NT2/D1 (cell line): Measurements from ENCODE around the gene PIK3C2A.
"Not testable (repeated sequence)": the region's sequence is repeated elsewhere in the genome, so short reads cannot be mapped to it uniquely, and the experiment has no call there.

Experiments used
- DNase-seq: peaks from one replicate; pipeline ENCODE4 v3.0.0-alpha.2; 2011; ENCODE audit warnings: low read depth, low spot score
- H3K27me3 ChIP-seq: 2 replicates; pipeline ENCODE4 v1.6.0; 2011; ENCODE audit warnings: mild to moderate bottlenecking; ENCODE audit not compliant: insufficient read length, insufficient read depth
- H3K36me3 ChIP-seq: 2 replicates; pipeline ENCODE4 v1.6.1; 2011; ENCODE audit warnings: mild to moderate bottlenecking, low read length, mixed read lengths; ENCODE audit not compliant: insufficient read depth, insufficient read length
- H3K4me1 ChIP-seq: 2 replicates; pipeline ENCODE4 v1.5.1; 2011; ENCODE audit not compliant: insufficient read depth, insufficient read length
- H3K4me3 ChIP-seq: 2 replicates; pipeline ENCODE4 v1.5.1; 2011; ENCODE audit warnings: low read depth; ENCODE audit not compliant: insufficient read length
- H3K9ac ChIP-seq: 2 replicates; pipeline ENCODE4 v1.6.0; 2011; ENCODE audit warnings: low read depth; ENCODE audit not compliant: insufficient read length
- H3K9me3 ChIP-seq: 2 replicates; pipeline ENCODE4 v1.5.1; 2011; ENCODE audit warnings: mild to moderate bottlenecking, low read length; ENCODE audit not compliant: insufficient read depth
- SUZ12 ChIP-seq: IDR thresholded peaks from 2 replicates; pipeline ENCODE4 v1.6.1; 2011; ENCODE audit not compliant: insufficient read length, insufficient read depth; ENCODE audit errors: extremely low read depth
- YY1 ChIP-seq: IDR thresholded peaks from 2 replicates; pipeline ENCODE4 v1.6.1; 2011; ENCODE audit not compliant: insufficient read length, insufficient read depth
- ZNF274 ChIP-seq: IDR thresholded peaks from 2 replicates; pipeline ENCODE4 v1.6.1; 2011; ENCODE audit warnings: mild to moderate bottlenecking, low read depth, low read length

PIK3C2A gene

DNA sequence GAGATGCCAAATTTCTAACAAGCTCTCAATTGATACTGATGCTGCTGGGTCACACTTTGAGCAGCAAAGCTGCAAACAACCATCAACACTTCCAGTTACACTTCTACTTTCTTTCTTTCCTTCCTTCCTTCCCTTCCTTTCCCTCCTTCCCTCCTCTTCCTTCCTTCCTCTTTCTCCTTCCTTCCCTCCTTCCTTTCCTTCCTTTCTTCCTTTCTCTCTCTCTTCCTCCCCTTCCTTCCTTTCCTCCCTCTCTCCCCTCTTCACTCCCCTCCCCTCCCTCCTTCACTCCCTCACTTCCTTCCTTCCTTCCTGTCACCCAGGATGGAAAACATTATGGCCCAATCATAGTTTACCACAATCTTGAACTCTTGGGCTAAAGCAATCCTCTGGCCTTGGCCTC lies 33.0 kb upstream of the PIK3C2A start:
- Histone ChIP-seq H3K4me3 (no peak overlapping the region), H3K9me3 (no peaks in the 10 kb centered on the region), H3K4me1 (no peaks in the 10 kb centered on the region), H3K36me3 (no peaks in the 10 kb centered on the region), H3K27me3 (no peaks in the 10 kb centered on the region), H3K9ac (no peak overlapping the region)
- TF ChIP-seq SUZ12: no peak
- DNase-seq: no peak

DNA sequence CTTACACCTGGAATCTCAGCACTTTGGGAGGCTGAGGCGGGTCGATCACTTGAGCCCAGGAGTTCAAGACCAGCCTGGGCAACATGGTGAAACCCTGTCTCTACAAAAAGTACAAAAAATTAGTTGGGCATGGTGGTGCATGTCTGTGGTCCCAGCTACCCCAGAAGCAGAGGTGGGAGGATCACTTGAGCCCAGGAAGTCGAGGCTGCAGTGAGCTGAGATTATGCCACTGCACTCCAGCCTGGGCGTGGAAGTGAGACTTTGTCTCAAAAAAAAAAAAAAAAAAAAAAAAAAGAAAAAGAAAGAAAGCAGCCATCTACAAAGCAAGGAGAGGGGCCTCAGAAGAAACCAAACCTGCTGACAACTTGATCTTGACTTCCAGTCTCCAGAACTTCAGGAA lies 32.1 kb upstream of the PIK3C2A start:
- not testable (repeated sequence) for H3K4me3 ChIP-seq, DNase-seq, H3K36me3 ChIP-seq, H3K9me3 ChIP-seq, H3K9ac ChIP-seq, H3K4me1 ChIP-seq, H3K27me3 ChIP-seq

DNA sequence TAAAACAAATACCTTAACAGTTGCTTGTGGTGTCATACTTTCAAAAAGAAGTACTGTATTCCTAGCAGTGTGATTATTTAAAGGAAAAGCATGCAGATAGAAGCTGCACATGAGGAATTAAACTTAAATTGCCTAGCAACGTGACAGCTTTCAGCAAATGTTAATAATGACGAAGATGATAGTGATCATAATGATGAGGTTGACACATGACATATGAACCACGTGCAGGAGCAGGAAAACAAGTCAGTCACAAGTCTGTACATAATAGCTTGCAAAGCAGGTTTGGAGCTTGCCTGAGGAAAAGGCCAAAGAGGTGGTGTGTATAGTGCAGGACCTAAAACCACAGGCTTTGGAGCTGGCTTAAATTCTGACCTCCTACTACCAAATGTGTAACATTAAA lies 30.6 kb upstream of the PIK3C2A start:
- H3K9me3 ChIP-seq: no peaks in the 10 kb centered on the region
- H3K36me3 ChIP-seq: no peaks in the 10 kb centered on the region
- H3K27me3 ChIP-seq: no peaks in the 10 kb centered on the region
- H3K4me1 ChIP-seq: no peaks in the 10 kb centered on the region
- no peak for DNase-seq
- no peak overlapping the region for H3K9ac ChIP-seq
- no peak for TF ChIP-seq SUZ12
- TF ChIP-seq YY1: no peak
- TF ChIP-seq ZNF274: no peak
- H3K4me3 ChIP-seq: no peak overlapping the region

DNA sequence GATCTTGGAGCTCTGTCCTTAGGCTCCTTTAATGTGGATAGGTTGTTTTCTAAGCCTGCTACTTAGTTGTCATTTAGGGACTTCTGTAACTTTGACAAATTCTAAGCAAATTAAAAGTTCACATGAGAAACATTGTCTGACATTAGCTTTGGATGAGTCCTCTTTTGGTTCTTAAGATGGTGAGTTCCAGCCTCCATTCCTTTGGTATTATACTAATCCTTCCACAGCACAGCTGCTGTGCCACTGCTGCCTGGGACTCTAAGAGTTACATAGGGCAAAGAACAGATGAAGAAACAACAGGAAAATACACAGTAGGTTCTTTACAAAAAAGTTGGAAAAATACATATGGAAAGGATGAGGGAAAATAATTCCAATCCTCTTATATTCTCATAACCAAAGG lies 25.3 kb upstream of the PIK3C2A start:
- no peaks in the 10 kb centered on the region for H3K9me3 ChIP-seq
- H3K4me3 ChIP-seq: no peak overlapping the region
- no peak overlapping the region for H3K9ac ChIP-seq
- no peaks in the 10 kb centered on the region for H3K27me3 ChIP-seq
- H3K4me1 ChIP-seq: no peaks in the 10 kb centered on the region
- TF ChIP-seq SUZ12 (no peak), YY1 (no peak), ZNF274 (no peak)
- H3K36me3 ChIP-seq: no peaks in the 10 kb centered on the region
- DNase-seq: no peak

DNA sequence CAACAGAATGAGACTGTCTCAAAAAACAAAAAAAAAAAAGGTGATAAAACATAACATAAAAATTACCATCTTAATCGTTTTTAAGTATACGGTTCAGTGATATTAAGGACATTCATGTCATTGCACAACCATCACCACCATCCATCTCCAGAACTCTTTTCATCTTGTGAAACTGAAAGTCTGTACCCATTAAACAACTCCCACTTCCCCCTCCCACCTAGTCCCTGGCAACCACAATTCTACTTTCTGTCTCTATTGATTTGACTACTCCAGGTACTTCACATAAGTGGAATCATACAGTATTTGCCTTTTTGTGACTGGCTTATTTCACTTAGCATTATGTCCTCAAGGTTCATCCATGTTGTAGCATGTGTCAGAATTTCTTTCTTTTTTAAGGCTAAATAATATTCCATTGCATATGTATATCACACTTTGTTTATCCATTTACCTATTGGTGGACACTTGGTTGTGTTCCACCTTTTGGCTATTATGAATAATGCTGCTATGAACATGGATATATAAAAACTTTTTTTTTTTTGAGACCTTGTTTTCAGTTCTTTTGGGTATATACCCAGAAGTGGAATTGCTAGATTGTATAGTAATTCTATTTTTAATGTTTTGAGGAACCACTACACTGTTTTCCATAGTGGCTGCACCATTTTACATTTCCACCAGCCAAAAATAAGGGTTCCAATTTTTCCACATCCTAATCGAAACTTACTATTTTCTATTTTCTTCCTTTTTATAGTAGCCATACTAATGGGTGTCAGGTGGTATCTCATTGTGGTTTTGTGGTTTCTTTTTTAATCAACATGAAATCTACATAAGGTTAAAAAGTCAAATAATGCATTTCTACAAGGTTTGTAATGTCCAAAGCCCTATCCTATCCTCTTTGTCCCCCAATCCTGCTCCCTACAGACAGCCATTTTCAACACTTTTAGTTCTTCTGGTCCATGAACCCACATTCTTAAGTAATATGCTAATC lies 23.4 kb upstream of the PIK3C2A start:
- Histone ChIP-seq H3K27me3 (no peaks in the 10 kb centered on the region), H3K36me3 (no peaks in the 10 kb centered on the region), H3K9ac (no peak overlapping the region), H3K4me3 (no peak overlapping the region), H3K4me1 (no peaks in the 10 kb centered on the region), H3K9me3 (no peaks in the 10 kb centered on the region)
- no peak for TF ChIP-seq YY1
- no peak for TF ChIP-seq SUZ12
- no peak for TF ChIP-seq ZNF274
- no peak for DNase-seq

DNA sequence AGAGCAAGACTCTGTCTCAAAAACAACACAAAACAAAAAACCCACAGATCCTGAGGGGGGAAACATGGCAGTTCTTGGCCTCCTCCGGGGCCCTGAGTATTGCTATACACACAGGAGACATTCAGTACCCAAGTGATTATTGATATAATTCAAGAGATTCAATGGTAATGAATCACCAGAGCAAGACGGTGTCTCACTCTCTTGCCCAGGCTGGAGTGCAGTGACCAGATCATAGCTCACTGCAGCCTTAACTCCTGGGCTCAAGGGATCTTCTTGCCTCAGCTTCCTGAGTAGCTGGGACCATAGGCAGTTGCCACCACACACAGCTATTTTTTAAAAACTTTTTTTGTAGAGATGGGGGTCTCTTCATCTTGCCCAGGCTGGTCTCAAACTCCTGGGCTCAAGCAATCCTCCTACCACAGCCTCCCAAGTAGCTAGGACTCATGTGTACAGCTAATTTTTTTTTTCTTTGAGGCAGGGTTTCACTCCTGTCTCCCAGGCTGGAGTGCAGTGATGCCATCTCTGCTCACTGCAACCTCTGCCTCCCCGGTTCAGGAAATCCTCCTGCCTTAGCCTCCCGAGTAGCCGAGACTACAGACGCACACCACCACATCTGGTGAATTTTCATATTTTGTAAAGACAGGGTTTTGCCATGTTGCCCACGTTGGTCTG lies 21.8 kb upstream of the PIK3C2A start:
- Histone ChIP-seq H3K9ac (no peak overlapping the region), H3K4me1 (no peaks in the 10 kb centered on the region), H3K4me3 (no peak overlapping the region), H3K36me3 (no peaks in the 10 kb centered on the region), H3K27me3 (no peaks in the 10 kb centered on the region), H3K9me3 (no peaks in the 10 kb centered on the region)
- no peak for DNase-seq
- TF ChIP-seq ZNF274: no peak
- TF ChIP-seq SUZ12: no peak
- TF ChIP-seq YY1: no peak

DNA sequence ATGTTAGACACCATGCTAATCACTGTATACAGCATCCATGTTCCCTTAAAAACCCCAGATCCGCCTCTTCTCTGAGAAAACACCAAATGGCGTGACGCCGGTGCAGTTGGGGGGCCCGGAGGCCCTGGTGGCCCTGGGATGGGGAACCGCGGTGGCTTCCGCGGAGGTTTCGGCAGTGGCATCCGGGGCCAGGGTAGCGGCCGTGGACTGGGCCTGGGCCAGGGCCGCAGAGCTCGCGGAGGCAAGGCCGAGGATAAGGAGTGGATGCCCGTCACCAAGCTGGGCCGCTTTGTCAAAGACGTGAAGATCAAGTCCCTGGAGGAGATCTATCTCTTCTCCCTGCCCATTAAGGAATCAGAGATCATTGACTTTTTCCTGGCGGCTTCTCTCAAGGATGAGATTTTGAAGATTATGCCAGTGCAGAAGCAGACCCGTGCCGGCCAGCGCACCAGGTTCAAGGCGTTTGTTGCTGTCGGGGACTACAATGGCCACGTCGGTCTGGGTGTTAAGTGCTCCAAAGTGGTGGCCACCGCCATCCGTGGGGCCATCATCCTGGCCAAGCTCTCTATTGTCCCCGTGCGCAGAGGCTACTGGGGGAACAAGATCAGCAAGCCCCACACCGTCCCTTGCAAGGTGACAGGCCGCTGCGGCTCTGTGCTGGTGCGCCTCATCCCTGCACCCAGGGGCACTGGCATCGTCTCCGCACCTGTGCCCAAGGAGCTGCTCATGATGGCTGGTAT lies 20.6 kb upstream of the PIK3C2A start:
- not testable (repeated sequence) for H3K4me1 ChIP-seq, DNase-seq, H3K4me3 ChIP-seq, H3K9ac ChIP-seq, H3K9me3 ChIP-seq, H3K27me3 ChIP-seq, H3K36me3 ChIP-seq
